Calu3 (cell line): ENCODE measurements around the gene TRIM10. TPM values are rescaled to one million over a fixed set of nuclear protein-coding genes. Genes with fewer than 3 reads are reported as not detected.

Experiments used
- BruUV-seq: library from RNA; stranded (reverse); fragments of 400-500 nt; replicated peaks from 2 replicates; lab custom pipeline; 2021; lab: Mats Ljungman, UMichigan
- CTCF ChIA-PET: fragments of 300-600 bp; sonication (Branson Sonifier 250); formaldehyde crosslinking; loops from one replicate; lab custom pipeline; 2022; ENCODE audit warnings: antibody characterized with exemption; lab: Charles Lee
- DNase-seq: peaks from one replicate; pipeline ENCODE4 v3.0.0; 2022
- H3K27ac Mint-ChIP-seq: one replicate; pipeline ENCODE4 v1.8.0; 2022; ENCODE audit warnings: mixed read lengths; ENCODE audit not compliant: unreplicated experiment
- H3K27me3 Mint-ChIP-seq: one replicate; pipeline ENCODE4 v1.8.0; 2022; ENCODE audit warnings: mixed read lengths; ENCODE audit not compliant: unreplicated experiment
- H3K36me3 Mint-ChIP-seq: one replicate; pipeline ENCODE4 v1.8.0; 2022; ENCODE audit warnings: mild to moderate bottlenecking, moderate library complexity, mixed read lengths; ENCODE audit not compliant: insufficient read depth, unreplicated experiment
- H3K4me1 Mint-ChIP-seq: one replicate; pipeline ENCODE4 v1.8.0; 2022; ENCODE audit warnings: mild to moderate bottlenecking, low read depth, mixed read lengths; ENCODE audit not compliant: unreplicated experiment
- H3K4me3 Mint-ChIP-seq: one replicate; pipeline ENCODE4 v1.8.0; 2022; ENCODE audit warnings: mild to moderate bottlenecking, low read depth, moderate library complexity, mixed read lengths; ENCODE audit not compliant: unreplicated experiment
- H3K9me3 Mint-ChIP-seq: one replicate; pipeline ENCODE4 v1.8.0; 2022; ENCODE audit warnings: low read depth, mixed read lengths; ENCODE audit not compliant: unreplicated experiment
- CTCF ChIP-seq: fragments of 200-600 bp; IDR thresholded peaks from one replicate; pipeline ENCODE4 v1.8.0; 2022; ENCODE audit warnings: antibody characterized with exemption; ENCODE audit not compliant: unreplicated experiment
- intact Hi-C: fragments of 100-400 bp; cut with micrococcal nuclease; formaldehyde crosslinking; loops from one replicate; pipeline ENCODE4 v1.10.0; 2022; ENCODE audit not compliant: unreplicated experiment
- total RNA-seq: library from RNA; stranded (reverse); gene quantifications from 2 replicates; pipeline ENCODE4 v1.2.3, GENCODE V29; 2022

The TRIM10 gene
- total RNA-seq, 1 experiment from 2014 or later, result 1.8 TPM

GRCh38 chr6:30111266-30111856 lies 49.6 kb downstream of the TRIM10 start:
- intact Hi-C loops, result no loop called here
- BruUV-seq, result no TSS peak
- peak overlapping the region; percentile 70 for H3K4me3 Mint-ChIP-seq
- H3K9me3 Mint-ChIP-seq, result no peaks in the 10 kb centered on the region
- no peaks in the 10 kb centered on the region for H3K27me3 Mint-ChIP-seq
- H3K27ac Mint-ChIP-seq, result peak overlapping the region; percentile 73
- TF ChIP-seq CTCF, result no peak
- CTCF ChIA-PET, result interaction anchor here (2.9 to 5.1 kb wide), 2 partner anchors 8 to 19 kb away, joined by 25 to 31 read pairs; no protein-coding TSS in a partner anchor
- peaks cover 74% of the 10 kb centered on the region for H3K36me3 Mint-ChIP-seq
- peaks cover 35% of the 10 kb centered on the region for H3K4me1 Mint-ChIP-seq
- DNase-seq, result no peak

- CTCF ChIA-PET, result interaction anchor here (3.1 to 6.4 kb wide), 3 partner anchors 8 to 27 kb away, joined by 12 to 168 read pairs (median 25); partner anchors contain the start of gene TRIM31
- intact Hi-C loops, result no loop called here
- Mint-ChIP-seq H3K9me3 (no peaks in the 10 kb centered on the region), H3K4me1 (peaks cover 58% of the 10 kb centered on the region), H3K36me3 (peaks cover 93% of the 10 kb centered on the region), H3K27ac (peak overlapping the region; percentile 46), H3K4me3 (no peak overlapping the region), H3K27me3 (no peaks in the 10 kb centered on the region)
- TF ChIP-seq CTCF, result no peak
- BruUV-seq, result no TSS peak
- no peak for DNase-seq
Measured at GRCh38 chr6:30104661-30105060, 56.4 kb downstream of the TRIM10 start.

- Mint-ChIP-seq H3K9me3 (no peaks in the 10 kb centered on the region), H3K4me1 (peaks cover 61% of the 10 kb centered on the region)
Measured at GRCh38 chr6:30103872-30104179, 57.2 kb downstream of the TRIM10 start.

More at GRCh38 chr6:30103872-30104179, 57.2 kb downstream of the TRIM10 start:
- CTCF ChIA-PET, result interaction anchor here (0.7 to 6.4 kb wide), 7 partner anchors 8 to 83 kb away, joined by 3 to 168 read pairs (median 5); partner anchors contain the start of genes POLR1H and TRIM31
- Mint-ChIP-seq H3K27ac (peak overlapping the region; percentile 70), H3K36me3 (peaks cover 89% of the 10 kb centered on the region), H3K27me3 (no peaks in the 10 kb centered on the region), H3K4me3 (no peak overlapping the region)
- TF ChIP-seq CTCF, result no peak
- intact Hi-C loops, result loop anchor here (1.0 to 2.0 kb wide), 4 partner anchors 9 to 66 kb away; partner anchors contain the start of genes PPP1R11 and TRIM31
- DNase-seq, result no peak
- no TSS peak for BruUV-seq
